IPS DF 6.9 (cell line): ENCODE data around the gene PLA2G2C.
A peak's percentile ranks its signal among the peaks of the same experiment; 100 is the strongest.
"Not testable (repeated sequence)": the region's sequence is repeated elsewhere in the genome, so short reads cannot be mapped to it uniquely, and the experiment has no call there.

Experiments
- DNase-seq: peaks from one replicate; pipeline ENCODE4 v3.0.0-alpha.2; 2013; ENCODE audit warnings: low read depth, low spot score
- H3K27ac ChIP-seq: one replicate; pipeline ENCODE4 v1.5.1; 2013; ENCODE audit warnings: low read length, control low read depth
- H3K27me3 ChIP-seq: 2 replicates; pipeline ENCODE4 v1.6.1; 2013; ENCODE audit warnings: mild to moderate bottlenecking, low read length; ENCODE audit not compliant: control insufficient read depth, insufficient read depth
- H3K36me3 ChIP-seq: 2 replicates; pipeline ENCODE4 v1.6.1; 2013; ENCODE audit warnings: low read length; ENCODE audit not compliant: control insufficient read depth, insufficient read depth
- H3K4me1 ChIP-seq: 2 replicates; pipeline ENCODE4 v1.6.1; 2013; ENCODE audit warnings: low read length; ENCODE audit not compliant: control insufficient read depth, insufficient read depth
- H3K4me3 ChIP-seq: 2 replicates; pipeline ENCODE4 v1.5.1; 2013; ENCODE audit warnings: mild to moderate bottlenecking, low read length
- H3K9me3 ChIP-seq: 2 replicates; pipeline ENCODE4 v1.6.1; 2013; ENCODE audit warnings: low read length, inconsistent platforms; ENCODE audit not compliant: control insufficient read depth, insufficient read depth
- WGBS: extraction: QIAGEN DNeasy Blood & Tissue Kit; methylation state at CpG from one replicate; pipeline ENCODE4 v1.1.7; 2013; ENCODE audit warnings: mixed read lengths, missing lambda C conversion rate; ENCODE audit not compliant: insufficient read length, insufficient coverage; 5-methylcytosine and 5-hydroxymethylcytosine counted together

The PLA2G2C gene, protein sequence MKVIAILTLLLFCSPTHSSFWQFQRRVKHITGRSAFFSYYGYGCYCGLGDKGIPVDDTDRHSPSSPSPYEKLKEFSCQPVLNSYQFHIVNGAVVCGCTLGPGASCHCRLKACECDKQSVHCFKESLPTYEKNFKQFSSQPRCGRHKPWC

DNA sequence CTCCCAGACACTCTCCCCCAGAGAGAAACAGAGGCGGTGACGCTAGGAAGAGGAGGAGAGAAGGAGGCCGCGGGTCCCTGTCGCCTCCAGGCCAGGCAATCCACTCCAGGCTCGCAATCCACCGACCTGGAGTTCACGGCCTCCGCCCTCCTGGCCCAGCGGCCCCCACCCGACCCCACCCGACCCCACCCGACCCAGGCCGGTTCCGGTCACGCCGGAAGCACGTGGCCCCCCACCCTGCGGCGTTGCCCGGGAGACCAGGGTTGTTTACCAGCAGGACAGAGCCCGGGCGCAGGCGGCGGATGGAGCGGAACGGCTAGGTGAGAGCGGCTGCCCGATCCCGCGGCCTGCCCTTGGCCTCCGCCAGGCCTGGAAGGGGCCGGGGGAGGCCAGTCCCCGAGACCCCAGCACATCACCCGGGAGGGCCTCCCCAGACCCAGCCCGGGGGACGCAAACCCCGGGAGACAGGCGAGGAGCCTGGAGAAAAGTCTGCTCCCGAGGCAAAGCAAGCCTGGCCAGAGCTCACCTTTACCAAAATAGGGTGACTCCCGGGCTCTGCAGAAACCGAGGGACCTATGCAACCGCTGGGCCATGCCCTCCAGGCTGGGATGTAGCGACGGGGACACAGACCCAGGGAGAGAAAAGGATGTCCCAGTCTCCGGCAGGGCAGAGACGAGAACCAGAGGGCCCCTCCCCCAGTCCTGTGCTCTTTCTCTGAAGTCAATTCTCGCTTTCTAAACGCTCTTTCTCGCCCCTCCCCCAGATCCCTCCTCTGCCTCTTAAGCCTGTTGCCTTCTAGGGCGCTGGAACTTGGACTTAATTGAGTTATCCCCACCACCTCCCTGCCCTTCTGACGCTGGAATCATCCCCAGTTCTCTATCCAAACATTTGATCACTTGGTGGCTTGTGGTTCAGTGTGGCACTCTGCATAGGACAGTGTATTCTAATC lies at the start of gene PLA2G2C, which contains the start of gene UBXN10:
PLA2G2C (minus strand) TSS at position 685 of the 949 bp plus-strand sequence. CDS start 9,155 bp downstream, outside the sequence.
UBXN10 (plus strand) TSS at position 263 of the 949 bp plus-strand sequence. CDS start 4,466 bp downstream, outside the sequence.
- H3K4me1 ChIP-seq: no peaks in the 10 kb centered on the region
- peak within 1 kb of the TSS; percentile 58; the same call in 1 of the 2 replicates for H3K4me3 ChIP-seq
- no peaks in the 10 kb centered on the region for H3K36me3 ChIP-seq
- DNase-seq: no peak
- no peaks in the 10 kb centered on the region for H3K9me3 ChIP-seq
- no CpG with 5 or more reads among the region's 52 CpGs for WGBS
- peaks cover 3% of the 10 kb centered on the region; the same call in 1 of the 2 replicates for H3K27me3 ChIP-seq
- H3K27ac ChIP-seq: no peak within 1 kb of the TSS

DNA sequence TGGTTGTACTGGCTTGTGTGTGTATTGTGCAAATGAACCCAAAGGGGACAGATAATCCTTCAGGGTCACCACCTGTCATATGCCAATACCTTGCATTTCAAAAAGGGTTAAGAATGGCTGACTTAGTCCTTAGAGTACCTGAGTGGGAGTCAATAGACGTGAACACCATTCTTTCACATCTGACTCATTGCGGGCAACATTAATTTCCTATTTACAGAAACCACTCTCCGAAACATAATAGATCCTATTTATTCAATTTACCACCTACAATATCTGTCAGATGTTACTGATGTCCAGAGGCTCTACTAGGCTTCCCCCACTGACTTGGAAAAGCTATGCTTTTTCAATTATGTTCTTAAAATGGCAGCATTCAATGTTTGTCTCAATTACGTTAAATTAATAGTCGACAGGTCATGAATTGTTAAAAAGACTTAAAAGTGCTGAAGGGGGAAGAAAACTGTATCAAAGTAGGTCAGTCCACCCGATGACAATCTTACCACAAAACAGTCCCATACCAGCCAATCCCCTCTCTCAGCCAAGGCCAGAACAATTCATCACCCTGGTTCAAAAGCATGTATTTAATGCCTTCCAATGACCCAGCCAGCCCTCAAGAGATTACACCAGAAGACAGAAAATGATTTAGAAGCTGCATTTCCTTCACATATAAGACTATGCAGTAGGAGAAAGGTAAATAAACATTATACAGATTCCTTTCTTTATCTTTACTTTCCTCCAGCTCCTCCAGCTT lies 48.6 kb upstream of the PLA2G2C start:
- H3K36me3 ChIP-seq: no peaks in the 10 kb centered on the region
- no peak overlapping the region for H3K27ac ChIP-seq
- no peaks in the 10 kb centered on the region for H3K27me3 ChIP-seq
- WGBS: 100% methylated on average over 1 of the region's 6 CpGs
- no peak for DNase-seq
- no peaks in the 10 kb centered on the region for H3K4me1 ChIP-seq
- H3K4me3 ChIP-seq: no peak overlapping the region
- H3K9me3 ChIP-seq: no peaks in the 10 kb centered on the region

GRCh38 chr1:20233866-20234265 lies 47.5 kb upstream of the PLA2G2C start:
- no peaks in the 10 kb centered on the region for H3K27me3 ChIP-seq
- no CpG with 5 or more reads among the region's 6 CpGs for WGBS
- no peak overlapping the region for H3K27ac ChIP-seq
- no peaks in the 10 kb centered on the region for H3K4me1 ChIP-seq
- H3K9me3 ChIP-seq: no peaks in the 10 kb centered on the region
- H3K36me3 ChIP-seq: no peaks in the 10 kb centered on the region
- DNase-seq: no peak
- H3K4me3 ChIP-seq: no peak overlapping the region

- H3K4me3 ChIP-seq: no peak overlapping the region
- no peaks in the 10 kb centered on the region for H3K36me3 ChIP-seq
- no peaks in the 10 kb centered on the region for H3K27me3 ChIP-seq
- H3K27ac ChIP-seq: no peak overlapping the region
- no peaks in the 10 kb centered on the region for H3K9me3 ChIP-seq
- DNase-seq: no peak
- WGBS: 100% methylated on average over 1 of the region's 3 CpGs
- H3K4me1 ChIP-seq: no peaks in the 10 kb centered on the region
These were observed 47.1 kb upstream of the PLA2G2C start for GRCh38 chr1:20233394-20233793.

- not testable (repeated sequence) for H3K36me3 ChIP-seq, H3K9me3 ChIP-seq, DNase-seq, H3K27ac ChIP-seq, H3K4me1 ChIP-seq, H3K27me3 ChIP-seq, H3K4me3 ChIP-seq
- no CpG with 5 or more reads among the region's 7 CpGs for WGBS
These were observed 46.2 kb upstream of the PLA2G2C start for GRCh38 chr1:20232564-20232963.

DNA sequence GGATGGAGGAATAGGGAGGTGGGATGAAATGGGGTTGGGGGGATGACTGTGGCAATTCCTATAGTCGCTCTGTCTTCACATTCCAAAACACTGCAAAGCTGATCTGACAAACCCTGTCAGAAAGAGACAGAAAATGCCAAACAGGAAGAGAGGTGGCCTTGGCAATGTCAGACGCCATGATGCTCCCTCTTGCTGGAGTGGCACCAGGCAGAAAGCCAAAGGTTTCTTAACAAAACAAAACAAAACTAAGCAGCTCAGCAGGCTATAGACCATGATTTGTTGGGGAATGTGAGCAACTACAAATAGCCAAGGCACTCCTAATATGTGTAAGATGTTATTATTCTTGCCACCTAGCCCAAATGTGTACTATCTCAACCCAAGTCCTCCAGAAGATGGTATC lies 42.9 kb upstream of the PLA2G2C start:
- Histone ChIP-seq H3K27ac (no peak overlapping the region), H3K27me3 (no peaks in the 10 kb centered on the region), H3K36me3 (no peaks in the 10 kb centered on the region), H3K4me1 (no peaks in the 10 kb centered on the region), H3K9me3 (no peaks in the 10 kb centered on the region), H3K4me3 (no peak overlapping the region)
- no peak for DNase-seq
- WGBS: no CpG with 5 or more reads among the region's 2 CpGs

DNA sequence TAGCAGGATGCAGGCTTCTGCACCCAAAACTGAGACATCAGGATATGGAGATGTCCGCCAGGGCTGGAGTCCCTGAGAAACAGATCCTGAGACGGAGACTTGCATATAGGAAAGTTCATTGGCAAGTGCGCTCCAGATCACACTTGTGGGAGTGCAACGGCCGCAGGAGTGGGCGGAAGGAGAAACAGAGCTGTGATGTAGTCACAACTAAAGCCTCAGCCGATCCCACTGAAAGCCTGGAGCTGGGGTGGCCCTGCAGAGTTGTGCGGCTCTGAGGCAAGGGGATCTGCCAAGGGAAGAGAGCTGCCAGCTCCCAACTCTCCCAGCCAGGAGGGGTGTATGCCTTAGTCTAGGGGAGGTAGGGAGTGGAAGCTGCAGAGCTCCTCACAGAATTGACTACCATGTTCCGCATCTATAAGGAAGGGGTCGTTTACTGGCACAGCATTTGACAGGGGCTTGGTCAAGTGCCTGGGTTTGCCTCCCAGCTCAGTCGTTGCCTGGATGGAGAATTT lies 42.1 kb upstream of the PLA2G2C start:
- Histone ChIP-seq H3K9me3 (no peaks in the 10 kb centered on the region), H3K27me3 (0 out of 2 replicates have a peak, but pooled peaks cover 1% of the 10 kb centered on the region), H3K36me3 (no peaks in the 10 kb centered on the region), H3K27ac (no peak overlapping the region), H3K4me1 (peaks cover 4% of the 10 kb centered on the region; the same call in 1 of the 2 replicates), H3K4me3 (no peak overlapping the region)
- DNase-seq: no peak
- no CpG with 5 or more reads among the region's 11 CpGs for WGBS

- Histone ChIP-seq H3K4me1 (peaks cover 4% of the 10 kb centered on the region; the same call in 1 of the 2 replicates), H3K4me3 (no peak overlapping the region), H3K36me3 (no peaks in the 10 kb centered on the region), H3K9me3 (no peaks in the 10 kb centered on the region), H3K27ac (no peak overlapping the region), H3K27me3 (0 out of 2 replicates have a peak, but pooled peaks cover 1% of the 10 kb centered on the region)
- no peak for DNase-seq
- no CpG with 5 or more reads among the region's 4 CpGs for WGBS
These were observed 41.4 kb upstream of the PLA2G2C start for GRCh38 chr1:20227704-20228103.

DNA sequence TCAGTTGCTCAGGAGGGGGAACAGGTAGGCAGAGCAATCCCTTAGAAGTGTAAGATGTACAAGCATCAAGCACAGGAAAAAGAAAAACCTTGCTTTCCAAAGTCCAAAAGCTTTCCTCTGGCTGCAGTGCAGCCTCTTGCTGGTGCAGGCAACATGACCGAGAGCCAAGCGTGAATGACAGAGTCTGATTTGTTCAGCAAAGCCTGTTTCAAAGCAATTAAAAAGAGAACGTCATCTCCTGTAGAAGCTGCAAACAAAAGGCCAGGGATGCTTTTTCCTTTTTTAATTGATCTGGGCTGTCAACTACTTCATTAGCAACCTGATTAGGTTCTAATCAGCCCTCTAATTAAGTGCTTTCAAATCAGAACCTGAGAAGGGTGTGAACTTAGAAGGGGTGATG lies 38.2 kb upstream of the PLA2G2C start:
- WGBS: no CpG with 5 or more reads among the region's 3 CpGs
- no peak for DNase-seq
- Histone ChIP-seq H3K9me3 (no peaks in the 10 kb centered on the region), H3K4me3 (no peak overlapping the region), H3K36me3 (no peaks in the 10 kb centered on the region), H3K4me1 (peaks cover 4% of the 10 kb centered on the region; the same call in 1 of the 2 replicates), H3K27ac (no peak overlapping the region), H3K27me3 (0 out of 2 replicates have a peak, but pooled peaks cover 1% of the 10 kb centered on the region)
